Measurements from ENCODE around the gene SYNC.

DNA sequence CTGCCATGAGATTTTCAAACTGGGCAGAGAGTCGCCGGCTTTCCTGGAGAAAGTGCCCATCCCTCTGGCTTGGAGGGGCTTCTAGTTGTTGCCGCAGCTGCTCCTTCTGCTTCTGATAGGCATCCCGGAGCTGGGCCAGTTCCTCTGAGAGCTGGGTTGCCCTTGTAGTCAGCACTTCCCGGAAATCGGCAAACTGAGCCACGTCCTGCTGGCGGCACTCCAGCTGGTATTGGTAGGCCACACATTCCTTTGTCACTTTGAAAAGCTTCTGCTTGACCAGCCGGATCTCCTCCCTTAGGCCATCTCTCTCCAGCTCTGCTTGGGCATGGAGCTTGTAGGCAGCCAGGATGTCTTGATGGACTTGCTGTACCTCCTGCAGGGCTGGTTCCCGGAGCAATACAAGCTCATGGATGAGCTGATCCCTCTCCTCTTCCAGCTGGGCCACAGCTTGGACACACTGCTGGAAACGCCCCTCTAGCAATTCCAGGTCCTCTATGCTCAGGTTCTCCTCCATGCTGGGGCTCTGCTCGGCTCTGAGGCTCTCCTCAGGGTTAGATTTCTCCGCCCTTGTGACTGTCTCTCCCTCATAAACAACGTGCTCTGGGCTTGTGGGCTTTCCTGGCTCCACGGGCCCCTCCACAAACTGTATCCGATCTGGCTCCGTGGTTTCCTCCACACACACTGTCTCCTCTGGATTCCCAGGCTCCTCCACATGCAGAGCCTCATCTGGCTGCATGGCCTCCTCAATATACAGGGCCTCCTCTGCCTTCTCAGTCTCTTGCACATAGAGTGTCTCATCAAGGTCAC is 7.3 kb downstream of the SYNC start:
- TF ChIP-seq, protein P1, sequence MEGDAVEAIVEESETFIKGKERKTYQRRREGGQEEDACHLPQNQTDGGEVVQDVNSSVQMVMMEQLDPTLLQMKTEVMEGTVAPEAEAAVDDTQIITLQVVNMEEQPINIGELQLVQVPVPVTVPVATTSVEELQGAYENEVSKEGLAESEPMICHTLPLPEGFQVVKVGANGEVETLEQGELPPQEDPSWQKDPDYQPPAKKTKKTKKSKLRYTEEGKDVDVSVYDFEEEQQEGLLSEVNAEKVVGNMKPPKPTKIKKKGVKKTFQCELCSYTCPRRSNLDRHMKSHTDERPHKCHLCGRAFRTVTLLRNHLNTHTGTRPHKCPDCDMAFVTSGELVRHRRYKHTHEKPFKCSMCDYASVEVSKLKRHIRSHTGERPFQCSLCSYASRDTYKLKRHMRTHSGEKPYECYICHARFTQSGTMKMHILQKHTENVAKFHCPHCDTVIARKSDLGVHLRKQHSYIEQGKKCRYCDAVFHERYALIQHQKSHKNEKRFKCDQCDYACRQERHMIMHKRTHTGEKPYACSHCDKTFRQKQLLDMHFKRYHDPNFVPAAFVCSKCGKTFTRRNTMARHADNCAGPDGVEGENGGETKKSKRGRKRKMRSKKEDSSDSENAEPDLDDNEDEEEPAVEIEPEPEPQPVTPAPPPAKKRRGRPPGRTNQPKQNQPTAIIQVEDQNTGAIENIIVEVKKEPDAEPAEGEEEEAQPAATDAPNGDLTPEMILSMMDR (IDR thresholded peaks at IDR 0.05) = no peak
- TF ChIP-seq POLR2AphosphoS5 (IDR thresholded peaks at IDR 0.05) = peak in 1 of 2 donors; percentile 29
- no peak for TF ChIP-seq POLR2A (IDR thresholded peaks at IDR 0.05)
- TF ChIP-seq EP300 (IDR thresholded peaks at IDR 0.05) = no peak
